IMR-90 (cell line): Measurements from ENCODE around the gene CACNA1D. TPM values are rescaled to one million over a fixed set of nuclear protein-coding genes. Genes with fewer than 3 reads are reported as not detected.

Experiments
- ATAC-seq: fragments of 200-7000 bp; cut with Tn5 transposase; 2 replicates; pipeline ENCODE4 v1.9.1; 2020; ENCODE audit warnings: low read depth, mild to moderate bottlenecking, moderate library complexity
- BruUV-seq: library from RNA; stranded (reverse); fragments of 400-500 nt; replicated peaks from 2 replicates; lab custom pipeline; 2021; lab: Mats Ljungman, UMichigan
- CTCF ChIA-PET: fragments of 300-600 bp; formaldehyde crosslinking; extraction: SDS; loops from one replicate; lab custom pipeline; 2021; ENCODE audit warnings: antibody characterized with exemption; lab: Yijun Ruan, JAX
- POLR2A ChIA-PET: fragments of 300-600 bp; sonication (Branson Sonifier 250); formaldehyde crosslinking; loops from one replicate; lab custom pipeline; 2022; ENCODE audit warnings: antibody characterized with exemption; ENCODE audit not compliant: unreplicated experiment; lab: Charles Lee
- DNase-seq: peaks from one replicate; pipeline ENCODE4 v3.0.0; 2013
- H2AFZ ChIP-seq: replicated peaks from 2 replicates; pipeline ENCODE3; 2013; ENCODE audit warnings: low read length, mild to moderate bottlenecking; ENCODE audit not compliant: poor library complexity
- H2AK5ac ChIP-seq: 2 replicates; pipeline ENCODE4 v1.6.1; 2013; ENCODE audit warnings: low read depth, low read length, inconsistent platforms
- H2AK9ac ChIP-seq: replicated peaks from 2 replicates; pipeline ENCODE3; 2013; ENCODE audit warnings: mild to moderate bottlenecking, low read depth, low read length, moderate library complexity; ENCODE audit not compliant: poor library complexity
- H2BK120ac ChIP-seq: 2 replicates; pipeline ENCODE4 v1.6.1; 2013; ENCODE audit warnings: low read depth, low read length, inconsistent platforms
- H2BK15ac ChIP-seq: 3 replicates; pipeline ENCODE4 v1.6.1; 2013; ENCODE audit warnings: low read depth, low read length, inconsistent platforms
- H2BK20ac ChIP-seq: 2 replicates; pipeline ENCODE4 v1.6.1; 2013; ENCODE audit warnings: low read depth, mild to moderate bottlenecking, inconsistent platforms, low read length, moderate library complexity
- H2BK5ac ChIP-seq: 2 replicates; pipeline ENCODE4 v1.6.1; 2013; ENCODE audit warnings: mild to moderate bottlenecking, low read depth, low read length, inconsistent platforms; ENCODE audit not compliant: poor library complexity, severe bottlenecking
- H3K14ac ChIP-seq: replicated peaks from 2 replicates; pipeline ENCODE4 v1.6.1; 2013; ENCODE audit warnings: low read depth, low read length, inconsistent platforms
- H3K18ac ChIP-seq: 2 replicates; pipeline ENCODE4 v1.6.1; 2013; ENCODE audit warnings: low read depth, low read length, control low read depth
- H3K23ac ChIP-seq: 2 replicates; pipeline ENCODE4 v1.6.1; 2013; ENCODE audit warnings: low read depth, low read length, inconsistent platforms
- H3K27ac ChIP-seq: 2 replicates; pipeline ENCODE4 v1.5.1; 2013; ENCODE audit warnings: mild to moderate bottlenecking, control low read depth, low read length; ENCODE audit not compliant: insufficient read depth
- H3K27me3 ChIP-seq: 2 replicates; pipeline ENCODE4 v1.6.1; 2013; ENCODE audit warnings: low read length; ENCODE audit not compliant: control insufficient read depth, insufficient read depth
- H3K36me3 ChIP-seq: 2 replicates; pipeline ENCODE4 v1.6.1; 2013; ENCODE audit warnings: low read length, mixed read lengths; ENCODE audit not compliant: control insufficient read depth, insufficient read depth
- H3K4ac ChIP-seq: 2 replicates; pipeline ENCODE4 v1.6.1; 2013; ENCODE audit warnings: low read depth, low read length, inconsistent platforms
- H3K4me1 ChIP-seq: 2 replicates; pipeline ENCODE4 v1.6.1; 2013; ENCODE audit warnings: low read length, mixed read lengths; ENCODE audit not compliant: control insufficient read depth, insufficient read depth
- H3K4me2 ChIP-seq: 2 replicates; pipeline ENCODE4 v1.6.1; 2013; ENCODE audit warnings: low read depth, mild to moderate bottlenecking, control low read depth, low read length, moderate library complexity
- H3K4me3 ChIP-seq: 2 replicates; pipeline ENCODE4 v1.5.1; 2013; ENCODE audit warnings: low read depth, mild to moderate bottlenecking, control low read depth, low read length, moderate library complexity; ENCODE audit not compliant: insufficient read depth
- H3K56ac ChIP-seq: 2 replicates; pipeline ENCODE4 v1.6.1; 2013; ENCODE audit warnings: low read length, inconsistent platforms; ENCODE audit not compliant: insufficient read depth; ENCODE audit errors: extremely low read depth
- H3K79me1 ChIP-seq, 2 experiments: 2 replicates each; pipeline ENCODE4 v1.6.1; 2013; ENCODE audit warnings: low read length in 2 of 2, inconsistent platforms in 1 of 2, low read depth in 1 of 2
- H3K9ac ChIP-seq: 2 replicates; pipeline ENCODE4 v1.6.1; 2013; ENCODE audit warnings: low read depth, low read length, control low read depth
- H3K9me1 ChIP-seq: 2 replicates; pipeline ENCODE4 v1.6.1; 2013; ENCODE audit warnings: low read length, inconsistent platforms; ENCODE audit not compliant: insufficient read depth
- H3K9me3 ChIP-seq: 2 replicates; pipeline ENCODE4 v1.6.1; 2013; ENCODE audit warnings: low read length; ENCODE audit not compliant: control insufficient read depth, insufficient read depth
- H4K20me1 ChIP-seq: 2 replicates; pipeline ENCODE4 v1.6.1; 2013; ENCODE audit warnings: low read length, inconsistent platforms; ENCODE audit not compliant: insufficient read depth
- H4K5ac ChIP-seq: 2 replicates; pipeline ENCODE4 v1.6.1; 2013; ENCODE audit warnings: mild to moderate bottlenecking, low read depth, low read length, control low read depth
- H4K8ac ChIP-seq, 2 experiments: 2 replicates each; pipeline ENCODE4 v1.6.1; 2013; ENCODE audit warnings: low read depth in 2 of 2, low read length in 2 of 2, control low read depth in 1 of 2, inconsistent platforms in 1 of 2
- H4K91ac ChIP-seq: 2 replicates; pipeline ENCODE4 v1.6.1; 2013; ENCODE audit warnings: low read depth, low read length, inconsistent platforms; ENCODE audit not compliant: insufficient read depth
- BHLHE40 ChIP-seq: fragments of 150-350 bp; IDR thresholded peaks from 2 replicates; pipeline ENCODE4 v1.6.1; 2016; ENCODE audit warnings: mild to moderate bottlenecking, low read depth, low read length
- CEBPB ChIP-seq: IDR thresholded peaks from 2 replicates; pipeline ENCODE4 v1.6.1; 2012; ENCODE audit warnings: low read depth, low read length, improper control_type of control experiment
- CHD1 ChIP-seq: IDR thresholded peaks from 2 replicates; pipeline ENCODE4 v1.6.1; 2012; ENCODE audit warnings: low read depth, low read length, improper control_type of control experiment
- CTCF ChIP-seq: conservative IDR thresholded peaks from 2 replicates; pipeline ENCODE4 v1.5.1; 2012; ENCODE audit warnings: mild to moderate bottlenecking, low read depth, low read length, improper control_type of control experiment
- ELK1 ChIP-seq: fragments of 150-350 bp; IDR thresholded peaks from 2 replicates; pipeline ENCODE4 v1.6.1; 2016; ENCODE audit warnings: low read depth, mild to moderate bottlenecking, low read length, moderate library complexity, borderline replicate concordance
- FOS ChIP-seq: fragments of 150-350 bp; IDR thresholded peaks from 2 replicates; pipeline ENCODE4 v1.6.1; 2016; ENCODE audit warnings: low read depth, low read length
- MAFK ChIP-seq: IDR thresholded peaks from 2 replicates; pipeline ENCODE4 v1.6.1; 2012; ENCODE audit warnings: low read depth, low read length, improper control_type of control experiment
- MXI1 ChIP-seq: IDR thresholded peaks from 2 replicates; pipeline ENCODE4 v1.6.1; 2012; ENCODE audit warnings: low read depth, mild to moderate bottlenecking, low read length, moderate library complexity, borderline replicate concordance
- NFE2L2 ChIP-seq: fragments of 150-350 bp; IDR thresholded peaks from 2 replicates; pipeline ENCODE4 v1.6.1; 2016; ENCODE audit warnings: low read depth, mild to moderate bottlenecking, low read length
- POLR2A ChIP-seq: IDR thresholded peaks from 2 replicates; pipeline ENCODE4 v1.6.1; 2012; ENCODE audit warnings: mild to moderate bottlenecking, low read depth, low read length
- RAD21 ChIP-seq: IDR thresholded peaks from 2 replicates; pipeline ENCODE4 v1.6.1; 2012; ENCODE audit warnings: low read length, improper control_type of control experiment
- RCOR1 ChIP-seq: IDR thresholded peaks from 2 replicates; pipeline ENCODE4 v1.6.1; 2012; ENCODE audit warnings: mild to moderate bottlenecking, low read length, improper control_type of control experiment; ENCODE audit not compliant: insufficient replicate concordance
- RFX5 ChIP-seq: IDR thresholded peaks from 2 replicates; pipeline ENCODE4 v1.8.0; 2012; ENCODE audit warnings: low read depth, mild to moderate bottlenecking, low read length, moderate library complexity
- SMC3 ChIP-seq: fragments of 150-350 bp; IDR thresholded peaks from 2 replicates; pipeline ENCODE4 v1.6.1; 2016; ENCODE audit warnings: low read depth, mild to moderate bottlenecking, antibody characterized with exemption, low read length, moderate library complexity
- USF2 ChIP-seq: fragments of 150-350 bp; IDR thresholded peaks from 2 replicates; pipeline ENCODE4 v1.6.1; 2017; ENCODE audit warnings: mild to moderate bottlenecking, antibody characterized with exemption, low read length, low read depth
- WGBS, 2 experiments: methylation state at CpG; one replicate each; pipeline versions ENCODE4 v1.1.5 to v1.1.7; 2013; ENCODE audit warnings: missing lambda C conversion rate in 2 of 2; ENCODE audit not compliant: insufficient read length in 1 of 2; ENCODE audit errors: extremely low coverage in 2 of 2; 5-methylcytosine and 5-hydroxymethylcytosine counted together
- dilution Hi-C: fragments of 300-500 bp; cut with HindIII; formaldehyde crosslinking; loops from one replicate; pipeline ENCODE4 v1.14.3; 2018; ENCODE audit warnings: low sequenced_read_pairs; ENCODE audit not compliant: unreplicated experiment
- in situ Hi-C: fragments of 300-500 bp; cut with MboI; formaldehyde crosslinking; loops from 3 replicates; pipeline ENCODE4 v1.14.3; 2019; ENCODE audit warnings: low sequenced_read_pairs, inconsistent platforms, mixed read lengths
- intact Hi-C: fragments of 100-400 bp; cut with micrococcal nuclease; formaldehyde crosslinking; loops from 2 replicates; pipeline ENCODE4 v1.10.0; 2022
- polyA plus RNA-seq, 3 experiments: library from polyadenylated mRNA; depleted of rRNA; stranded (reverse); fragments of >200 nt; gene quantifications; 2 replicates each; pipeline ENCODE4 v1.2.3, GENCODE V29; 2012; ENCODE audit warnings: low replicate concordance in 1 of 3
- total RNA-seq: library from RNA; depleted of rRNA; stranded (reverse); fragments of >200 nt; gene quantifications from 2 replicates; pipeline ENCODE4 v1.2.3, GENCODE V29; 2012

CACNA1D gene
- total and polyA plus RNA-seq, 2 of the 4 experiments (the other 2 are of a cell fraction) = 0.07 TPM; not detected in 1

- no peaks in the 10 kb centered on the region for H3K9me1 ChIP-seq
- no peak overlapping the region for H2AK5ac ChIP-seq
- H4K91ac ChIP-seq = no peak overlapping the region
- H4K20me1 ChIP-seq = no peaks in the 10 kb centered on the region
- H3K27ac ChIP-seq = no peak overlapping the region
- ChIA-PET CTCF (no interaction called here), POLR2A (no interaction called here)
- BruUV-seq = no TSS peak
- H3K4me1 ChIP-seq = no peaks in the 10 kb centered on the region
- no peak overlapping the region for H4K5ac ChIP-seq
- peaks cover 8% of the 10 kb centered on the region for H3K27me3 ChIP-seq
- H2BK20ac ChIP-seq = no peak overlapping the region
- no peak overlapping the region for H3K4ac ChIP-seq
- H3K56ac ChIP-seq = no peak overlapping the region
- in situ Hi-C loops (no loop called here), intact Hi-C loops (no loop called here), dilution Hi-C loops (no loop called here)
- whole genome bisulfite sequencing, 2 experiments = no CpG with 5 or more reads among the region's 15 CpGs
- H2BK5ac ChIP-seq = no peak overlapping the region
- no peak overlapping the region for H3K4me2 ChIP-seq
- DNase-seq (no peak), ATAC-seq (no peak)
- H3K14ac ChIP-seq = no peak overlapping the region
- H3K79me1 ChIP-seq = no peaks in the 10 kb centered on the region
- H2AFZ ChIP-seq = no peak overlapping the region
- TF ChIP-seq CHD1 (no peak), USF2 (no peak), FOS (no peak), RFX5 (no peak), BHLHE40 (no peak), CTCF (no peak), MXI1 (no peak), POLR2A (no peak), CEBPB (no peak), ELK1 (no peak), RCOR1 (no peak), NFE2L2 (no peak), MAFK (no peak), RAD21 (no peak), SMC3 (no peak)
- H4K8ac ChIP-seq = no peak overlapping the region
- no peak overlapping the region for H2BK15ac ChIP-seq
- no peak overlapping the region for H3K9ac ChIP-seq
- no peak overlapping the region for H3K23ac ChIP-seq
- H2AK9ac ChIP-seq = no peak overlapping the region
- no peaks in the 10 kb centered on the region for H3K9me3 ChIP-seq
- no peaks in the 10 kb centered on the region for H3K36me3 ChIP-seq
- no peak overlapping the region for H2BK120ac ChIP-seq
- H3K18ac ChIP-seq = no peak overlapping the region
- no peak overlapping the region for H3K4me3 ChIP-seq
These were observed 180.7 kb downstream of the CACNA1D start for GRCh38 chr3:53675022-53675697.
